NCI-H524 (cell line): ENCODE data around the gene LVRN.

Source experiments
- DNase-seq, 2 experiments: peaks; one replicate each; lab custom pipeline; 2025; lab: John Stamatoyannopoulos, UW

The LVRN gene

GRCh38 chr5:116023619-116024018, 61.3 kb downstream of the LVRN start:
- DNase-seq, result no peak

- no peak for DNase-seq
Measured at GRCh38 chr5:116025866-116026265, 63.6 kb downstream of the LVRN start.

- peak in 1 of 2 experiments; percentile 29 for DNase-seq
Measured at GRCh38 chr5:116032094-116032517, 69.8 kb downstream of the LVRN start, which contains the start of gene ARL14EPL. TSS of gene ARL14EPL (plus strand) at chr5:116032472. CDS start at chr5:116051466, 18,994 bp downstream.

GRCh38 chr5:116032991-116033390, 70.7 kb downstream of the LVRN start:
- DNase-seq, result no peak

- no peak for DNase-seq
Measured at GRCh38 chr5:116035123-116035522, 72.8 kb downstream of the LVRN start.

- no peak for DNase-seq
Measured at GRCh38 chr5:116037236-116037822, 75.1 kb downstream of the LVRN start.

GRCh38 chr5:116038817-116039216, 76.5 kb downstream of the LVRN start:
- no peak for DNase-seq

GRCh38 chr5:116042375-116042774, 80.1 kb downstream of the LVRN start:
- no peak for DNase-seq

- DNase-seq, result peak in 1 of 2 experiments; percentile 7
Measured at GRCh38 chr5:116044073-116044472, 81.8 kb downstream of the LVRN start.

- peak; percentile 26 to 56 for DNase-seq
Measured at GRCh38 chr5:116045821-116046220, 83.5 kb downstream of the LVRN start.

GRCh38 chr5:116046261-116046660, 84.0 kb downstream of the LVRN start:
- no peak for DNase-seq

- no peak for DNase-seq
Measured at GRCh38 chr5:116046823-116047222, 84.5 kb downstream of the LVRN start.

- DNase-seq, result no peak
Measured at GRCh38 chr5:116058346-116058936, 96.2 kb downstream of the LVRN start.

GRCh38 chr5:116062352-116062751, 100.1 kb downstream of the LVRN start:
- DNase-seq, result peak in 1 of 2 experiments; percentile 4

- no peak for DNase-seq
Measured at GRCh38 chr5:116063950-116064349, 101.7 kb downstream of the LVRN start.

- peak in 1 of 2 experiments; percentile 41 for DNase-seq
Measured at GRCh38 chr5:116068028-116068632, 105.9 kb downstream of the LVRN start.

GRCh38 chr5:116071211-116071610, 108.9 kb downstream of the LVRN start:
- DNase-seq, result no peak

- DNase-seq, result no peak
Measured at GRCh38 chr5:116075191-116075831, 113.0 kb downstream of the LVRN start.

- DNase-seq, result no peak
Measured at GRCh38 chr5:116076496-116076895, 114.2 kb downstream of the LVRN start.
